ENCODE measurements around the gene NFIB. TPM values are rescaled to one million over a fixed set of nuclear protein-coding genes. Genes with fewer than 3 reads are reported as not detected.

Gene NFIB
- polyA plus RNA-seq, 3 donors, result not detected

DNA sequence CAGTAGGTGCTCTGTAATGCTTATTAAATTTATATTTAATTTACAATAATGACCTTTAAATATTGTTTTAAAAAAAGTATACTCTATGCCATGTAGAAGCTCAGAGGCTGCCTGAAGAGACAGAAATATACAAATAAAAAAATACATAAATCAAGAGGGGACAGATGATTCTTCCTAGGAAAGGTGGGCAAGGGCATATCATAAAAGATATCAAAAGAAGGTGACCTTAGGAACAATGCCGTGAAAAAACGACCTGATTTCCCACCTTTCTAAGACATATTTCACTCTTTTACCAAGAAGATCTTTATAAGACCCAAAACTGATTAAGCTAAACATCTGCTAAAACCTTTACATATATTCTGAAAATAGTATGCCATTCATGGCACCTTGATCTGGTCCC is 128.9 kb downstream of the NFIB start:
- H3K27ac Mint-ChIP-seq, result no peak overlapping the region
- H3K27ac ChIP-seq (ENCODE audit: low read depth in 1 of 2, low read length in 2 of 2), result no peak overlapping the region
- H3K36me3 Mint-ChIP-seq, result no peaks in the 10 kb centered on the region
- no peak overlapping the region for H2AFZ ChIP-seq (ENCODE audit: insufficient read depth, low read depth, low read length, poor library complexity, severe bottlenecking)
- H3K9me3 Mint-ChIP-seq, result peaks cover 0 to 3% (median 0%) of the 10 kb centered on the region in 7 donors
- H3K4me1 ChIP-seq (ENCODE audit: control insufficient read depth in 1 of 2, insufficient read depth in 2 of 2, low read length in 2 of 2), result no peaks in the 10 kb centered on the region
- H3K27me3 ChIP-seq (ENCODE audit: control insufficient read depth in 2 of 2, insufficient read depth in 2 of 2, low read length in 2 of 2), result no peaks in the 10 kb centered on the region
- no peaks in the 10 kb centered on the region for H3K36me3 ChIP-seq (replicated peaks in 1 of 2; ENCODE audit: control insufficient read depth in 1 of 2, insufficient read depth in 2 of 2, low read length in 2 of 2)
- no peak overlapping the region for H3K4me3 Mint-ChIP-seq
- H3K4me1 Mint-ChIP-seq, result no peaks in the 10 kb centered on the region
- H3K9me3 ChIP-seq (replicated peaks in 1 of 2; ENCODE audit: control insufficient read depth in 1 of 2, insufficient read depth in 1 of 2, low read length in 2 of 2), result no peaks in the 10 kb centered on the region
- peaks cover 0 to 1% (median 0%) of the 10 kb centered on the region in 3 donors for H3K27me3 Mint-ChIP-seq (ENCODE audit: low read depth in 3 of 3)
- TF ChIP-seq, protein P1, sequence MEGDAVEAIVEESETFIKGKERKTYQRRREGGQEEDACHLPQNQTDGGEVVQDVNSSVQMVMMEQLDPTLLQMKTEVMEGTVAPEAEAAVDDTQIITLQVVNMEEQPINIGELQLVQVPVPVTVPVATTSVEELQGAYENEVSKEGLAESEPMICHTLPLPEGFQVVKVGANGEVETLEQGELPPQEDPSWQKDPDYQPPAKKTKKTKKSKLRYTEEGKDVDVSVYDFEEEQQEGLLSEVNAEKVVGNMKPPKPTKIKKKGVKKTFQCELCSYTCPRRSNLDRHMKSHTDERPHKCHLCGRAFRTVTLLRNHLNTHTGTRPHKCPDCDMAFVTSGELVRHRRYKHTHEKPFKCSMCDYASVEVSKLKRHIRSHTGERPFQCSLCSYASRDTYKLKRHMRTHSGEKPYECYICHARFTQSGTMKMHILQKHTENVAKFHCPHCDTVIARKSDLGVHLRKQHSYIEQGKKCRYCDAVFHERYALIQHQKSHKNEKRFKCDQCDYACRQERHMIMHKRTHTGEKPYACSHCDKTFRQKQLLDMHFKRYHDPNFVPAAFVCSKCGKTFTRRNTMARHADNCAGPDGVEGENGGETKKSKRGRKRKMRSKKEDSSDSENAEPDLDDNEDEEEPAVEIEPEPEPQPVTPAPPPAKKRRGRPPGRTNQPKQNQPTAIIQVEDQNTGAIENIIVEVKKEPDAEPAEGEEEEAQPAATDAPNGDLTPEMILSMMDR (IDR thresholded peaks at IDR 0.05), result no peak
- no peak for DNase-seq
- intact Hi-C loops (cut with micrococcal nuclease), result no loop called here
- H3K4me2 ChIP-seq (replicated peaks; ENCODE audit: extremely low read depth, low read length, poor library complexity, severe bottlenecking), result no peak overlapping the region
- no peak overlapping the region for H3K4me3 ChIP-seq (replicated peaks in 1 of 3; ENCODE audit: low read depth in 2 of 3, low read length in 3 of 3)
- no peak overlapping the region for H3K9ac ChIP-seq (ENCODE audit: insufficient read depth, low read length, poor library complexity, severe bottlenecking)
- WGBS (ENCODE audit: insufficient coverage), result no CpG with 5 or more reads among the region's 2 CpGs
- no peaks in the 10 kb centered on the region for H4K20me1 ChIP-seq (ENCODE audit: insufficient read depth, low read length)
- H3K79me2 ChIP-seq (ENCODE audit: insufficient read depth, low read length), result no peaks in the 10 kb centered on the region

DNA sequence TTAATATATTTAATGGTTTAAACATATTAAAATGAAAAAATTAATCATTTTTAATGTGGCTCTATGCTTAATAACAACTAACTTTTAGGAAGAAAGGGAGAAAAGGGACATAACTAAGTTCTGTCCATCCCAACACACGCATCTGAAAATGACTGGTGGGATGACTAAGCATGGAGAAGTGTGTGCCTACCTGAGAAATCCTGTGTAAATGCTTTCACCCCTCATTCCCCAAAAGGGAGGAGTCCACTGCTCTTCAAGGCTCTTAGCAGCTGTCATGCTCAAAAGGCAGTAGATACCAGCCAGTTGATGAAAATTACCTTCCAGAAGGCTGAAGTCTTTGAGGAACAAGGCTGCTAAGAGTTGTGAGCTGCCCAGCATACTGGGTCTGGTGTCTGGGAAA is 130.9 kb downstream of the NFIB start:
- Histone ChIP-seq H3K9ac (ENCODE audit: insufficient read depth, low read length, poor library complexity, severe bottlenecking) (no peak overlapping the region), H3K27me3 (ENCODE audit: control insufficient read depth in 2 of 2, insufficient read depth in 2 of 2, low read length in 2 of 2) (no peaks in the 10 kb centered on the region), H2AFZ (ENCODE audit: insufficient read depth, low read depth, low read length, poor library complexity, severe bottlenecking) (no peak overlapping the region), H3K9me3 (replicated peaks in 1 of 2; ENCODE audit: control insufficient read depth in 1 of 2, insufficient read depth in 1 of 2, low read length in 2 of 2) (no peaks in the 10 kb centered on the region), H3K4me1 (ENCODE audit: control insufficient read depth in 1 of 2, insufficient read depth in 2 of 2, low read length in 2 of 2) (no peaks in the 10 kb centered on the region), H4K20me1 (ENCODE audit: insufficient read depth, low read length) (no peaks in the 10 kb centered on the region), H3K4me3 (replicated peaks in 1 of 3; ENCODE audit: low read depth in 2 of 3, low read length in 3 of 3) (no peak overlapping the region), H3K36me3 (replicated peaks in 1 of 2; ENCODE audit: control insufficient read depth in 1 of 2, insufficient read depth in 2 of 2, low read length in 2 of 2) (no peaks in the 10 kb centered on the region), H3K27ac (ENCODE audit: low read depth in 1 of 2, low read length in 2 of 2) (no peak overlapping the region), H3K4me2 (replicated peaks; ENCODE audit: extremely low read depth, low read length, poor library complexity, severe bottlenecking) (no peak overlapping the region), H3K79me2 (ENCODE audit: insufficient read depth, low read length) (no peaks in the 10 kb centered on the region)
- TF ChIP-seq, protein P1 (IDR thresholded peaks at IDR 0.05), result no peak
- Mint-ChIP-seq H3K27ac (no peak overlapping the region), H3K36me3 (no peaks in the 10 kb centered on the region), H3K4me3 (no peak overlapping the region), H3K27me3 (ENCODE audit: low read depth in 3 of 3) (peaks cover 0 to 1% (median 0%) of the 10 kb centered on the region in 3 donors), H3K4me1 (no peaks in the 10 kb centered on the region), H3K9me3 (peaks cover 0 to 3% (median 0%) of the 10 kb centered on the region in 7 donors)
- intact Hi-C loops (cut with micrococcal nuclease), result no loop called here
- DNase-seq, result no peak
- no CpG with 5 or more reads among the region's 1 CpG for WGBS (ENCODE audit: insufficient coverage)

Measured in CD14-positive monocyte (primary cell).